ENCODE results near the gene UQCC2.

GRCh38 chr6:33755070-33755869 is 43.8 kb upstream of the UQCC2 start:
- TF ChIP-seq EZH2 (IDR thresholded peaks at IDR 0.05; ENCODE audit: borderline replicate concordance, low read length) (no peak), CTCF (conservative IDR thresholded peaks at IDR 0.05 in 1 of 2, IDR thresholded peaks at IDR 0.05 in 1 of 2; ENCODE audit: extremely low read depth in 1 of 2, insufficient read depth in 1 of 2, low read depth in 1 of 2, low read length in 2 of 2) (no peak)

Measured in mammary epithelial cell (primary cell).